GM21367 (cell line): ENCODE data around the gene MEIS1.

Experiments
- ATAC-seq: cut with Tn5 transposase; IDR thresholded peaks from one replicate; pipeline ENCODE4 v1.9.1; 2021; ENCODE audit not compliant: unreplicated experiment

MEIS1 gene

DNA sequence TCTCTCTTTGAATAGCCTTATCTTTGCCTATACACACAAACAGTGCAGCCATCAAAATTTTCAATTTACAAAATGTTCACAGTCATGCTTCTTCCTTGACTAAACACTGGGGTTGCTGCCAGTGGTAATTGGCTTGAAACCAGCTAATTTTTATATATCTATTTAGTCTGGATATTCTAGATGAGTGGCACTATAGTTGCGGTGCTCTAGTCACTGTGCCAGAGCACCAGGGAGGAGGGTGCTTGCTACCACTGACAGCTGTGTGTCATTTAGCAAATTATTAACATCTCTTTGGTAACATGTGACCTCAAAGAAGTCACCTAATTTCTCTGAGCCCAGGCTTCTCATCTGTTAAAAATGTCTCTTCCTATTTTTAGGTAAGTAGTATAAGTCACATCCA, 130.4 kb downstream of the MEIS1 start:
- ATAC-seq = no peak

GRCh38 chr2:66566726-66567399, 131.9 kb downstream of the MEIS1 start:
- no peak for ATAC-seq

GRCh38 chr2:66567729-66568128, 132.8 kb downstream of the MEIS1 start:
- no peak for ATAC-seq

DNA sequence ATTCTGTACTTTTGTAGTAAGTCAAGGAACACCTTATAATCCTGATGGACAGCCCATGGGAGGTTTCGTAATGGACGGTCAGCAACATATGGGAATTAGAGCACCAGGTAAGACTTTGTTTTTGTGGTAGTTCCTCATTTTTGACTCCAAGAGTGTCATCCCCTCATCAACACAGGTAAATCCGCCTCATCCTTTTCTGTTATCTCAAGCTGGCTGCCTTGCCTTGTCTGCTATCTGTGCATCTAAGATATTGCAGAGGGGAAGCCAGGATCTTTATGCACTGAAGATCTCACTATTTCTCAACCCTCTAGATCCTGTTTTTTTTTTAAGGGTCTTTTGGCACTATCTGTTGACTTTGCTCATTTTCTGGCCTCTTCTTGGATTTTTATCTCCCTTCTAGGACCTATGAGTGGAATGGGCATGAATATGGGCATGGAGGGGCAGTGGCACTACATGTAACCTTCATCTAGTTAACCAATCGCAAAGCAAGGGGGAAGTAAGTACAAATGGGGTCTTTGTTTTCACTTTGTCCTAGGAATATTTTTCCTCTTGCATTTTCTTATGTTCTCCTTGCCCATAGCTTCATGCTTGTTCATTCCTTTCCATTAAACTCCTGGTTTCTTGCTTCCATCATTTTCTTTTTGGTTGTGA, 133.8 kb downstream of the MEIS1 start:
- ATAC-seq = no peak

- no peak for ATAC-seq
These were observed 134.5 kb downstream of the MEIS1 start for GRCh38 chr2:66569321-66569851.

- ATAC-seq = no peak
These were observed 135.0 kb downstream of the MEIS1 start for GRCh38 chr2:66569974-66570373.

GRCh38 chr2:66570471-66570870, 135.5 kb downstream of the MEIS1 start:
- no peak for ATAC-seq

GRCh38 chr2:66571918-66572317, 137.0 kb downstream of the MEIS1 start:
- ATAC-seq = no peak

DNA sequence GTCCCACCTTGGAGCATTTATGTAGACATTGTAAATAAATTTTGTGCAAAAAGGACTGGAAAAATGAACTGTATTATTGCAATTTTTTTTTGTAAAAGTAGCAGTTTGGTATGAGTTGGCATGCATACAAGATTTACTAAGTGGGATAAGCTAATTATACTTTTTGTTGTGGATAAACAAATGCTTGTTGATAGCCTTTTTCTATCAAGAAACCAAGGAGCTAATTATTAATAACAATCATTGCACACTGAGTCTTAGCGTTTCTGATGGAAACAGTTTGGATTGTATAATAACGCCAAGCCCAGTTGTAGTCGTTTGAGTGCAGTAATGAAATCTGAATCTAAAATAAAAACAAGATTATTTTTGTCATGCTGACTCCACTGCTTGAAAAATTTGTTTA, 137.5 kb downstream of the MEIS1 start:
- no peak for ATAC-seq

DNA sequence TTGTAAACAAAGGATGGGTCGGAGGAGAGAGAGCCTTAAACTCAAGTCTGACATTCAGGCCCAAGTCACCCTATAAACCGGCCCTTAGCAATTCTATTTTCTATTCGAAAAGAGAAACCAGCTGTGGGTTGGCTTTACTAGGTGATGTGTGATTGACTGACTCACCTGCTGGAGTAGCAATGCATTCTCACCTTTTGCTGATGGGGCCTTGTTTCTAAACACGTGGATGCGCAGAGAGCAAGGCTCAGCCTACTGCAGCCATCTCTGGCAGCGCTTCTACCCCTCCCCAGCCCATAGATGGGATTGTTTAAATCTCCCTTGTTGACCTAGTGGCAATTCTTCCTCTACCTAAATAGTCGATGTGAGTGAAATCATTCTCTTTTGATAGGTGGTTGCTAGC, 138.5 kb downstream of the MEIS1 start:
- no peak for ATAC-seq

- ATAC-seq = no peak
These were observed 138.9 kb downstream of the MEIS1 start for GRCh38 chr2:66573821-66574233.

- ATAC-seq = no peak
These were observed 140.0 kb downstream of the MEIS1 start for GRCh38 chr2:66574701-66575624.

DNA sequence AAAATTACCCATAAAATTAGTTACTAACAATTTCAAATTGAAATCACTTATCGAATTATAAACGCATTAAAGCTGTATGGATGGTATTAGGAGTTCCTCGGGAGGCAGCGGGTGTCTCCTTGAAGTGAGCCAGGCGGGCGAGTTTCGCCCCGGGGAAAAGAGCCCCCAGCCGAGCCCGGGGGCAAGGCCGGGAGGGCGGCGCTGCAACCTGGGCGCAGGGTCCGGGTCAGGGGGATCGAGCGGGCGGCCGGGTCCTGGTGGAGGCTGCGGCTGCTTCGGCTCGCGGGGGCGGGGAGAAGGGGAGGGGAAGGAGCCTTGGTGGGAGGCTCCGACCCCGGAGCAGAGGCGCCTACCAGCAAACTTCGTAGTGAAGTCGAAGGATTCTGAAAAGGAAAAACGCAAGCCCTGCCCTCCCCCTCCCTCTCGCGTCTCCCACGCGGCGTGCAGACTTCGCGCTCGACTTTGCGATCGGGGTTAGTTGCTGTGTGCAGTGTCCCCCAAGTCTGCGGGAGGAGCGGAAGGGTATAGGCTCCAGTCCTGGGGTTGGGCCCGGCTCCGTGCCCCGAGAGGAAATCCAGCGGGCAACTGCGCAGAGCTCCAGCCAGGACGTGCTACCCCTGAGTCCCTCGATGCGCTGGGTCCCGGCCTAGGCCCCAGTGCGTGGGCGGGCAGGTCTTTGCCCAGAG, 140.8 kb downstream of the MEIS1 start:
- no peak for ATAC-seq

- ATAC-seq = no peak
These were observed 141.3 kb downstream of the MEIS1 start for GRCh38 chr2:66576311-66576560.

DNA sequence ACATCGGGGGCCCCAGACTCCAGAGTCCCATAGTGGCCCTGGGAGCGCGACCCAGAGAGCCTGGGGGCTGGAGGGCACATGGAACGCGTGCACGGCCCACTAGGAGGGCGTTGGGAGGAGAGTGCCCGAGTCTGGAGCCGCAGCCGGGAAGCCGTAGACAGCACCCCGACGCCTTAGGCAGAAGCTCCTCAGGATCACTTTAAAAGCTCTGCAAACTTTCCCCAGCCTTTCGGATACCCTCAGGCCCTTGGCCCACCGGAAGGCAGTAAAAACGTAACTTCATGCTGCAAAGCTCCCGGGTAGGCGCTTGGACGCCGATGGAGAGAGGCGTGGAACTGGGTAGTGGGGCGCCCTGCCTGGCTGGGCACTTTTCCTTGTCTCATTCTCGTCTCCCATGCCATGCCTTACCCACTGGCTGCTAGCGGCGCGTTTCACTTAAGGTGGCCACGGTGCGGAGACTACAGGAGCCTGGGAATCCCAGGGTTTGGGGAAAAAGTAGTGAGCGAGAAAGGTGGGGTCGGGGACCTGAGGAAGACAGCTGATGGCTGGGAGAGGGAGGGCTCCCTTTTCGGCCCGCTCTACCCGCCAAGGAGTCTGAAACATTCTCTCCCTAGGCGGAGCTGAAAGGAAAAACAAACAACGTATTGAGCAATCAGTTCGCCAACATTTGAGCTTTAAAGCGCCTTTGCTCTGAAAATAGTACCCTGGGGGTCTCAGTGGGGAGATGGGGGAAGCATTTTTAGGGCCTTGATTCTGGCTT, 141.8 kb downstream of the MEIS1 start:
- ATAC-seq = no peak

DNA sequence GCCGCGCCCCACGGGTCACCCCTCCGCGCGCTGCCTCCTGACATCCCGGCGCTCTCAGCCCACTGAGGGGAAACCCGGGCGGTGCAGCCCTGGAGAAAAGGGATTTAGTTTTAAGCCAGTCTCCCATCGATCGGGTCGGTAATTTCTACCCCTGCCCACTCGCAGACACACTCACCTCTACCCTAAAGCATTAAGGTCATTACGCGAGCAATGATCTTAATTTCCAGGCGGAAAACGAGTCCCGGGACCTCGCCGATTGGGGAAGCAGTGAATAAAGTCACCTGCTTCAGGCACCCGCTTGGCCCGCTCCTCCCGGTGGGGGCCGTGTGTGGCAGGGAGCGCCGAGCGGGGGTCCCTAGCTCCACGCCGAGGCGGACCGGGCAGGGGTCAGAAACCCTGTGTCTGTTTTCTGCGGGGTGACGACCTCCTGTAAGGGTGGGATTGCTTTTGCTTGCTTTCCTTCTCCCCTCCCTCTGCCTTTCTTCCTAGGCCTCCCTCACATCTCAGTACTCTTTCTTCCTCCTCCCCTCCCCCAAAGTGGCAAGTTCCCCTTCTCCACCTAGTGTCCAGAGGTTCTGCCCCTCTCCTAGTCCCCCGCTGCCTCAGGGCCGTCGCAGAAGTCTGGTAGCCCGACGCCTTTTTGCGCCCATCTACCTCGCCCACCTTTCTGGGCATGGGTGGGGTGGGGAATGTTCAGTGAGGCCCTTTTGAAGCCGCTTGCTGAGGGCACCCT, 142.6 kb downstream of the MEIS1 start:
- no peak for ATAC-seq

- no peak for ATAC-seq
These were observed 143.2 kb downstream of the MEIS1 start for GRCh38 chr2:66578054-66578686.

- no peak for ATAC-seq
These were observed 143.8 kb downstream of the MEIS1 start for GRCh38 chr2:66578687-66579106.
